Smooth muscle cell of the brain vasculature (primary cell): Measurements from ENCODE around the gene LRRFIP2.
"Not testable (repeated sequence)": the region's sequence is repeated elsewhere in the genome, so short reads cannot be mapped to it uniquely, and the experiment has no call there.

Experiments
- DNase-seq: peaks from one replicate; pipeline ENCODE4 v3.0.0-alpha.2; 2012; ENCODE audit warnings: low read depth, low spot score

LRRFIP2 gene, protein sequence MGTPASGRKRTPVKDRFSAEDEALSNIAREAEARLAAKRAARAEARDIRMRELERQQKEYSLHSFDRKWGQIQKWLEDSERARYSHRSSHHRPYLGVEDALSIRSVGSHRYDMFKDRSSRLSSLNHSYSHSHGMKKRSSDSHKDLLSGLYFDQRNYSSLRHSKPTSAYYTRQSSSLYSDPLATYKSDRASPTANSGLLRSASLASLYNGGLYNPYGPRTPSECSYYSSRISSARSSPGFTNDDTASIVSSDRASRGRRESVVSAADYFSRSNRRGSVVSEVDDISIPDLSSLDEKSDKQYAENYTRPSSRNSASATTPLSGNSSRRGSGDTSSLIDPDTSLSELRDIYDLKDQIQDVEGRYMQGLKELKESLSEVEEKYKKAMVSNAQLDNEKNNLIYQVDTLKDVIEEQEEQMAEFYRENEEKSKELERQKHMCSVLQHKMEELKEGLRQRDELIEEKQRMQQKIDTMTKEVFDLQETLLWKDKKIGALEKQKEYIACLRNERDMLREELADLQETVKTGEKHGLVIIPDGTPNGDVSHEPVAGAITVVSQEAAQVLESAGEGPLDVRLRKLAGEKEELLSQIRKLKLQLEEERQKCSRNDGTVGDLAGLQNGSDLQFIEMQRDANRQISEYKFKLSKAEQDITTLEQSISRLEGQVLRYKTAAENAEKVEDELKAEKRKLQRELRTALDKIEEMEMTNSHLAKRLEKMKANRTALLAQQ

DNA sequence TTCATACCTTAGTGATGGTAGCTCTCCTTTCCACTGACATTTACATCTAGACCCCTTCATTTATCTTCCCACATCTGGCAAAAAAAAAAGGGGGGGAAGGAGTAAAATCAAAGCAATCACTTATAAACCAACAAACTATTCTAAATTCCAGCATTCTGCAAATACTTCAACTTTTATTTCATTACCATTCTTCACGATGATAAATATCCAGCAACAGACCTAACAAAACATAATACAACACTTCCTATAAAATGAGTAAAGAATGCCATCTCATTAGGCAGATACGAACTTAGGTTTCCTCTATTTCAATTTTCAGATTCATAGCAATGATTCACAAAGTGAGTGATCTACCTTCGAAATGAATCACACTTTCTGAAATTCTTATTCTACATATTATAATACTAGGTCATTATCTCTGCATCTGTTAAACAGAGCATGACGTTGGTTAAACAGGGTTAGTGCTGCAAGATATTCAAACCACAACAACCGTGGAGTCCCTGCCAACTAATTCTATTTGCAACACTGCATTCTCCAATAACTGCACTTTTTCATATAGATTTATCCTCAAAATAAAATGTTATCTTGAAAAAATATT lies at the start of gene LRRFIP2:
TSS of gene LRRFIP2 (minus strand) at position 51 of the 595 bp plus-strand sequence. CDS start 25,599 bp downstream, outside the sequence.
- DNase-seq = no peak

DNA sequence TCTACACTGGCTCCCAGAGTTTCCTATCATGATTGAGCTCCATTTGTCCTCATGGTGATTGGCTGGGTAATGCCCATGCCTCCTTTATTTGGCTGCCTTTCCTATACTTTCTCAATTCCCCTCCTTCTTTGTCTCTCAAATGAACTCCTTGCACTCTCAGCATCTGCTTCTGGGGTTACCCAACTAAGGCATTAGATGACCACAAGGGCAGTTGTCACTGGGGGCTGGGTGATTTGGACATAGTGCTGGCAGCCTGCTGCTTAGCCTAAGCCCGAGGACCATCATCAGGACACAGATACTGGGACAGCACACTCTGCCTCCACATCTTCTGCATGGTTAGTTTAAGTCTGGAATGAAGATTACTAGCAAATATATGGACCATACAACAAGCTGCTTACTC lies 49.2 kb upstream of the LRRFIP2 start:
- DNase-seq = no peak

DNA sequence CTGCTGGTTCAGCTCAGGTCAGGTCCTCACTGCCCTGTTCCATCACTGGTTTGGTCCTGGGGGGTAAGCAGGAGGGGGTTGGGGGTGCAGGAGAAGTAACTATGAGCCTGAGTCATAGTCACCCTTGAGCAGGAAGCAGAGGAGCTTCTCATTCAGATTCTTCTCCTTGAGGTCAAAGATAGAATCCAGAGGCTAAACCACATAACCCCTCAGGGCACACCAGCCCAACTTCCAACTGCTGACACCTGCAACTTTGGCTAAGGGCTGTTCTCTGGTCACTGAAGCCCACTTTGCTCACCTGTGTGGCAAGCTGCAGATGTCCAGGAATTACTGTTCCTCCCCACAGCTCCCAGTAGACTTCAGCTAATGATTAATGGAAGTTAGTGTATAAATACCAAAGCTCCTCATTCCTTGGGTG lies 48.8 kb upstream of the LRRFIP2 start:
- no peak for DNase-seq

DNA sequence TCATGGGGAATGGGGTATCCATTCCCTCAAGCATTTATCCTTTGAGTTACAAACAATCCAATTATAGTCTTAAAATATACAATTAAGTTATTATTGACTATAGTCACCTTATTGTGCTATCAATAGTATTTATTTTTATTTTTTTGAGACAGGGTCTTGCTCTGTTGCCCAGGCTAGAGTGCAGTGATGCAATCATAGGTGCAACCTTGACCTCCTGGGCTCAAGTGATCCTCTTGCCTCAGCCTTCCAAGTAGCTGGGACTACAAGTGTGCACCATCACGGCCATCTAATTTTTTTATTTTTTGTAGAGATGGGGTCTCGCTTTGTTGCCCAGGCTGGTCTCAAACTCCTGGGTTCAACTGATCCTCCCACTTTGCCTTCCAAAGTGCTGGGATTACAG lies 48.2 kb upstream of the LRRFIP2 start:
- DNase-seq = not testable (repeated sequence)

DNA sequence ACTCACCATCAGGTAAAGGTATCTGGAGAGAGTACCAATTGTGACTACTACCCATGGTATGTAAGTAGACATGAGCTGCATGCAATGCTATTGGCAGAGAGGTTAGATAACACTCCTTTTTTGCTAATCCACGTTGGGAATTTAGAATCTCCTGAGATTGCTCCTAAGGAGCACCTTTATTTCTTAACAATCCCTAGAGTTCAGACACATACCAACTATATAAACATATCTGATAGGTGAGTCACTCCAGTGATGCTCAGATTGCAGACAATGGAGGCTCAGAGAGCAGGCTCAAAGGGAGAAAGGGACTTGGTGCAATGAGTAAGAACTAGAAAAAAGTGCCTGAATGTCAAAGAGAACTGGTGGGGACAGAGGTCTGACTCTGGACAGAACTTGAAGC lies 47.0 kb upstream of the LRRFIP2 start:
- DNase-seq = no peak

DNA sequence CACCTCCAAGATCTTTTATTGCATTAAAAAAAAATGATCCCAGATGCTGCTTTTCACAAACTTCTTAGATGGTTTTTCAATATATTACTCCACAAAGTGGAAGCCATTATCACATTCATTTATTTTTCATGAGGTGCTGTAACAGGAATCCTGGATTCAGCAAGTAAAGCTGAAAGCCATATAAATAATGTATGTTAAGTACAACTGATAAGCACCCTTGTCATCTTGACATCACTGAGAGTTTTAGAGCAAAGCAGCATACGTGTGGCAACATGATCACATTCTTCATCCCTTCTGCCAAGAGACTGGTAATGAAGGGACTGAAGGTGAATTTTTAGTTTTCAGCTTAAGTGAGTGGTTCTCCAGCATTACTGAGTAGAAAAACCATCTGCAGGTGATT lies 44.9 kb upstream of the LRRFIP2 start:
- DNase-seq = no peak

DNA sequence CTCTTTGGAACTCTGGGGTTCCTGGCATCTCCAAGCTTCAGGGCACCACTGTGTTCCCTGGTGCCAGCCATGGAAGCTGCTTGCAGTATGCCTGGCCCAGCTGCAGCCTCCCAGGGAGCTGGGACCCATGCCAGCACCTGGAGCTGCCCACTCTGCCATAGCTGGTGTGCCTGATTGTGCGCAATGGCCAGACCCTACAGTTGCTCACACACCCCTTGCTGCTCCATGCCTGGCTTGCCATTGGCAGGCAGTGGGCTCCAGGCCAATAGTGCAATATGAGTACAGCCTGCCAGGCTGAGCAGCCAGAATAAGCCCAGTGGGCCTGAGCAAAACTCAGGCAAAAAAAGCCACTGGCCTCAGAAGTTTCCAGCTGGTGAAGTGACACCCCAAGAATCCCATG lies 43.8 kb upstream of the LRRFIP2 start:
- DNase-seq = no peak

DNA sequence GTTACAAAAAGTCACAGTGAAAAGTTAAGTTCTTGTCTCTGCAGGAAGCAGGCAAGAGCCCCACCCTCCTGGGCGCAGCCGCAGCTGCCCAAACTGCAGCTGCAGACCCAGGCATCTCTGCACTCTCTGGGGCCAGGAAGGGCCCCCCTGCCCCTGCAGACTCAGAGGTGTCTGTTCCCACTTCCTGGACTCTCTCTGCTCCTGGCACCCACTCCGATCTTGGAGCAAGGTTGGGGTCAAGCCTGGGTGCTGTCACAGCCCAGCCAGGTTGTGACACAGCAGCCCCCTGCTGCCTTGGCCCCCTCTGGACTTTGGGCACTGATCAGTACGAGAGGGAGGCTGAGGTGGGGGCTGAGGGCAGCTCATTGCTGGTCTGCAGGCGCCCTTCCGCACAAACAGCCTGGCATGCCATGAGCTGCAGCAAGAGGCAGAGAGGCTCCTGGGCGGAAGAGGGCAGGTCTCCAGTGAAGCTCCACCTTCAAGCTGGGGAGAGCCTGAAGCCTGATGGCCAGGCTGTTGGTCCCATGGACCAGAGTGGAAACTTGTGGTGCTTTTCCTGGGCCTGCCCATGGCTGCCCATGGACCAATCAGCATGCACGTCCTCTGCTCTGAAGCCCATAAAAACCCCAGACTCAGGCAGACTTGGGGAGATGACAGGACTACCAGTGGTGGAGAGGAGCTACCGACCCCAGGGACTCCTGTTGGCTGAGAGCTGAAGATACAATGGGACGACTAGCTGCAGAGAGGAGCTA lies 42.9 kb upstream of the LRRFIP2 start:
- DNase-seq = no peak

DNA sequence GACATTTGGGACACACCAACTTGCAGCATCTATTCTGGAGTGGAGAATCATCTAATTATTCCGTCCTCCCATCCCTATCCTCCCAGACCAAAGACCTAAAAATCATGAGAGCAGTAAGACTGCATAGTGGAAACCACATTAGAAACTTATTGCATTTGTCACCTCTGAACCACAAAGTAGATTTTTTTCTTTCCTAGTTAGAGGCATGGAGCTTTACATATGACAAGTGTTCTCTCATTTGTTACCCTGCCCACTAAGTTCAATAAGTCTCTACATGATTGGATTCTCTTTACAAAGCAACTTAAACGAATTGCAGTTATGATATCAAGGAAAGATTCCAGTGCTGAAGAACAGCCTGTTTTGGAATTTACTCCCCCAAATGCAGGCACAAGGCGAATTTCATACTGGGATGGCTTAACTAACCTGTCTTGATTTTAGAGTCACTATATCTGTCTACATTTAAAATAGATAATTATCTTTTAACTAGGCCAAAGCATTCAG lies 42.3 kb upstream of the LRRFIP2 start:
- no peak for DNase-seq

DNA sequence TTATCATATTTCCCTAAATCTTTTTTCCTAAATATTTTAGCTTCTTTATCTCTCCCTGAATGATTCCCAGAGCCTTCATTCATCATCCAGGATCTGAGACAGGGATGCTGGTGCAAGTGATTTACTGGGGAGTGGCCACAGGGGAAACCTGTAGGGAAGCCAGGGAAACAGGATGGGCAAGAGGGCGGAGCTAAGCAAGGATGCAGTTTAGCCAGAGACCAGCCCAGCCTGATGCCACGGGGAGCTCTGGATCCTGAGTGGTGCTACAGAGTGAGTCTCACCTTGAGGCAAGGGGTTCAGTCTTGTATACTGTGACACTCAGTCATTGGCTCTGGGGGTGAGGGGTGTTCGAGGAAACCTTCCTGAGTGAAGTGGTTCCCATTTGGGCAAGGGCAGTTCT lies 39.7 kb upstream of the LRRFIP2 start:
- DNase-seq = no peak

DNA sequence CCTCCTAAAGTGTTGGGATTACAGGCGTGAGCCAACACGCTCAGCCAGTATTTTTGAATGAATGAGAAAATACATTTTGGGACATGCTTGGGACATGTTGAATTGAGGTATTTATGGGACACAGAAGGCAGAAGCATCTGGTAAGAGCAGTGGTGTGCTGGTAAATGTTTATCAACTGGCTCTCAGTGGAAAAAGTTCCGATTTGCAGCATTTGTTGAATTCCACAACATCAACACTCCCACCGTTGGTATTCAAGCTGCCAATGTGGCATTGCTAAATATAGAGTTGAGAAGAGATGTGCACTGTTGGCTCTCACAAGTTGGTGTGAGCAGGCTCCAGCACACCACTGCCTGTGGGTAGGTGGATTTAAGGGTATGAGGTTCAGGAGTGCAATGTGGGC lies 35.8 kb upstream of the LRRFIP2 start:
- no peak for DNase-seq

DNA sequence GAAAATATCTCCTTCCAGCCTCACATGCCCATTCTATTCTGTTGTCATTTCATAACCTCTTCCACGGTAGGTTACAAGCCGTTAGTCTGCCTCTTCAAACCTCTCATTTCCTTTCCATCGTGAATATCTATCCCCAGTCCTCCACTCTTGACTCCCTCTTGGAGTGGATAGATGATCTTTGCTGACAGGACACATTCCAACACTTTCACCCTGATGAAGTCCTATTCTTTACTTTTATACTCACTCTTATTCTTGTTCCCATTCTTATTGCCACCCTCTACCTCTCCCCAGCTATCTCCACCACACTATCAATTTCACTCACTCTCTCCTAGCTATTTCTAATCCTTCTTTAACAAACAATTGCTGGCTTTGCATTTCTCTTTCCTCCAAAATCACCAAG lies 34.2 kb upstream of the LRRFIP2 start:
- not testable (repeated sequence) for DNase-seq

DNA sequence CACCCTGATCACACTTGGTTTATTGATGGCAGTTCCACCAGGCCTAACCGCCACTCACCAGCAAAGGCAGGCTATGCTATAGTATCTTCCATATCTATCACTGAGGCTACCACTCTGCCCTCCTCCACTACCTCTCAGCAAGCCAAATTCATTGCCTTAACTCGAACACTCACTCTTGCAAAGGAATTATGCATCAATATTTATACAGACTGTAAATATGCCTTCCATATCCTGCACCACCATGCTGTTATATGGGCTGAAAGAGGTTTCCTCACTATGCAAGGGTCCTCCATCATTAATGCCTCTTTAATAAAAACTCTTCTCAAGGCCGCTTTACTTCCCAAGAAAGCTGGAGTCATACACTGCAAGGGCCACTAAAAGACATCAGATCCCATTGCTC lies 33.6 kb upstream of the LRRFIP2 start:
- not testable (repeated sequence) for DNase-seq

DNA sequence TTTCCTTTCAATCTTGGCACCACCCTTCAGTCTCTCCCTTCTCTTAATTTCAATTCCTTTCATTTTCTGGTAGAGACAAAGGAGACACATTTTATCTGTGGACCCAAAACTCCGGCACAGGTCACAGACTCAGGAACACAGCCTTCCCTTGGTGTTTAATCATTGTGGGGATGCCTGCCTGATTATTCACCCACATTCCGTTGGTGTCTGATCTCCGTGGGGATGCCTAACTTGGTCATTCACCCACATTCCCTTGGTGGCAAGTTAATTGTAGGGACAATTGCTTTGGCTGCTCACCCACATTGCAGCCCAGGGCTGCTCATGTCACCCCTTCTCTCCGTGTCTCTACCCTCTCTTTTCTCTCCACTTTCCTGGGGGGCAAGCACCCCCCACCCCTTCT lies 31.7 kb upstream of the LRRFIP2 start:
- DNase-seq = not testable (repeated sequence)

DNA sequence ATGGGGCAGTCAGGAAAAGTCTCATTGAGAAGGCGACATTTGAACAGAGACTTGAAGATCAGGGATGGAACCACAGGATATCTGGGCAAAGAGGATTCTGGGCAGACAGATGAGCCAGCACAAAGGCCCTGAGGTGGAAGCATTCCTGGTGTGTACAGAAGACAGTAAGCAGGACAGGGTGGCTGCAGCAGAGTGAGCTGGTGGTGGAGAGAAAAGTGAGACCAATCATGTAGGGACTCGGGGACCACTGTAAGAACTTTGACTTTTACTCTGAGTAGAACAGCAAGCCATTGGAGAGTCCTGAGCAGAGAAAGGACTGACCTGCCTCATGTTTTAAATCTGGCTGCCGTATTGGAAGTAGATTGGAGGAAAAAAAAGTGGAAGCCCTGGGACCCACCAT lies 29.9 kb upstream of the LRRFIP2 start:
- no peak for DNase-seq

DNA sequence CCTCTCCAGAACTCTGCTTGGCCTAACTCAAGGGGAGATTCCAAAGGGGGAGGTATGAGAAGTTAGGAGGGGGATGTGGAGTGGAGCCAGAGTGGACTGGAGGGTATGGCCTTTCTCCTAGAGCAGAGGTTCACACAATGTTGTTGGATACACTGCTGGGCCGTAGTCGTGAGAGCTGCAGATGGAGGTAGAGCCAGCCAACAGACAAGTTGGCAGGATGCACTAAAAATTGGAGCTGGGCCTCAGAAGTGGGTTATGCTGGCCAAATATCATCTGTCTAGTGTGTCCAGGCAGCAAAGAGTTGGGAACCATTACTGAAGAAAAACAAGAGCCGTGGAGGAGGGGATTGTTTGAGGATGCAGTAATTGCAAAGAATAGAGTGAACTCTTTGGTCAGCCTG lies 27.7 kb upstream of the LRRFIP2 start:
- DNase-seq = no peak

DNA sequence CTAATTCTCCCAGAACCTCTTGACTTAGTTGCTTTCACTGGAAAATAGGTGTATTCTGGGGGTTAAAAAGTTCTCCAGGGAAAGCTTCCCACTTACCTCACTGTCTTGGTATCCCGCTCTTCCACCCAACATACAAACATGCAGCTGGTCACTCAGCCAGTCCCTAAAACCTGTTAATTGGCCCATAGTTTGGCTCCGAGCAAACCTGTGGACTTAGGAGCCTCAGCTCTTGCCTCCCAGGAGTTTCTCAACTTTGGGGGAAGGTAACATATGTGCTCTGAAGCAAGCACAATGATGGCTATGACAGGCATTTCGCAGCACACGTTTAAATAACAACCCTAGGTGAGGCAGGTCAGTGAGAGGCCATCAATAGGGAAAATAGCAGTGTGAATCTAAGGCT lies 25.8 kb upstream of the LRRFIP2 start:
- DNase-seq = no peak

DNA sequence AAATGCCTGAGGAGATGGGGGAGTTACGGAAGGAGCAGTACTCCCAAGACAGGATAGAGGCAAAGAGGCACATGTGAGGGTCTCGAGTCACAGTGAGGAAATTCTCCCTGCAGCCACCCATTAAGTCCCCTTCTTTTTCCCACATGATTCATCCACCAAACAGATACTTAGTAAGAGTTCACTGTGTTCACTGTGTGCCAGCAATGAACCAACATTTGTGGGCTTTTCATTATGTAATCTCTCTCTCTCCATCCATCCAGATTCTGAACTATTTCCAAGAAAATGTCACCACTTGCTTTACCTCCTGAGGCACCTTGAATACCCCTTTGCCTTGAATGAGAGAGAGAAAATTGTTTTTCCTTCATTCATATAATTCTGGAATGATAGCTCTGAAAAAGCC lies 24.6 kb upstream of the LRRFIP2 start:
- no peak for DNase-seq

DNA sequence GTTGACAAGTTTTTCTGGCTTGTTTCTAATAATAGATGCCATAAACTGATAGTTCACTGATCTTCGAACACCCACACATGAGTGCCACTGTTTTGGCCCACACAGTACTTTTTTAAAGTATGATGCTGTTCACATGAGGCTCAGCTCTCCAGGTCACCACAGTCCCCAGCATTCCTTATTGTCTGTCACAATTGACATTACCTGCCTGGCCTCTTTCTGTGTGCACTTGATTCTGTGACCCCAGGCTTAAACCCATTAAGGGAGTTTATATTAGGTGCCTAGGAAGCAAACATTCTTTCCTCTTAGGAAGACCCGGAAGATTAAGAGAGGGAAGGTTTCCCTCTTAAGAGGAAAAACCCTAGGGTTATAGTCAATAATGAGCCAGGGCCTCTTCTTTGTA lies 24.2 kb upstream of the LRRFIP2 start:
- no peak for DNase-seq

DNA sequence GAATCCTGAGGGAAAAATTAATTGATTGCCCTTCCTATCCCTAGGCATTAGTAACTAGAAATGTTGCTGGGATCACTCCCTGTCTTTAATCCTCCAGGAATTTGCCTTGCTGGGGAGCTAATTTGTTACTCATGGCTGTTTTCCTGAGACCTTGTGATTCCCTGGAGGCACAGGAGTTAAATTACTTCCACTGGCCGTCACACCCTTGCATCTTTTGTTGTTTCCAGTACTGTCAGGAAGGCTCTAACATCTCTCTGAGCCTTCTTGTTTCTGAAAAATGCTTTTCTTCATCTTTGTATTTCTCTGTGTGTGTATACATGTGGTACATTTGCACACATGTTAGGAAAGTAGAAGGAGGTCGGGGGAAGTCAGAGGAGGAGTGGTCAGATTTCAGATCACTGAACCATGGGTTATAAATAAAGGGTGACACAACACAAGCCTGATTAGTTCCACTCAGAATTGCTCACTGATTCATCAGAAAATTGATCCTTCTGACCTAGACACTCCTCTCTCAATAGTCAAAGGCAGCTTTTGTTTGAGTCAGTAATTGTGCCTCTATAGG lies 23.5 kb upstream of the LRRFIP2 start:
- no peak for DNase-seq

DNA sequence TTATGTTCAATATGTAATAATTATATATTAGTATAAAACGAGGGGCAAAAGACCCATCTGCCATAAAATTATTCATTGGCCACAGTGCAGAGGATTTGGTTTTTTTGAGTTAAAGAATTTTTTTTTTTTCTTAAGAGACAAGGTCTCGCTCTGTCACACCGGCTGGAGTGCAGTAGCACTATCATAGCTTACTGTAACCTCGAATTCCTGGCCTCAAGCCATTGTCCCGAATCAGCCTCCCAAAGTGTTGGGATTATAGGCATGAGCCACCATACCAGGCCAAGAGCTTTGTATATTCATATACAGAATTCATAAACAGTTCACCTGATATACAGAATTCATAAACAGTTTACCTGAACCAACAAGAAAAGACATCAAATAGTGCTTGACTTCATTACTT lies 20.2 kb upstream of the LRRFIP2 start:
- DNase-seq = no peak

DNA sequence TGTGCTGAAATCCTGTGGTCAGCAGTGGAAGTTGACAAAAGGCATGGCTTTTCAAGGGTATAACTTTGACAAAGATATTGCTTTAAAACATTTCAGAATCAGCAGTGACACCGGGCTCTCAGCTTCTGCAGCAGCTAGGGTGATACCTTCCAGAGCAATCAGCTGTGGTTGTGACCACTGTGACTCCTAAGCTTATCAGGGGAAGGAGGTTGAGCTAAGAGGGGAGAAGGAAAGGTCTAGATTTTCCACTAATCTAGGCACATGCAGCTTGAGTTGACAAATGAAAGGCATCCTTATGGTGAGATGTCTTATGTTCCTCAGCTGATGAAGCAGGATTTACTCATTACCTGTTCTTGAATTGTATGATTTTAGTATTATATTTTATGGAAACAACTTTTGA lies 16.3 kb upstream of the LRRFIP2 start:
- DNase-seq = no peak
